Retina (tissue), 1 donor: ENCODE results near the gene PAPPA2.

Experiments
- DNase-seq: peaks from one replicate; pipeline ENCODE4 v3.0.0-alpha.2; 2016

Gene PAPPA2

DNA sequence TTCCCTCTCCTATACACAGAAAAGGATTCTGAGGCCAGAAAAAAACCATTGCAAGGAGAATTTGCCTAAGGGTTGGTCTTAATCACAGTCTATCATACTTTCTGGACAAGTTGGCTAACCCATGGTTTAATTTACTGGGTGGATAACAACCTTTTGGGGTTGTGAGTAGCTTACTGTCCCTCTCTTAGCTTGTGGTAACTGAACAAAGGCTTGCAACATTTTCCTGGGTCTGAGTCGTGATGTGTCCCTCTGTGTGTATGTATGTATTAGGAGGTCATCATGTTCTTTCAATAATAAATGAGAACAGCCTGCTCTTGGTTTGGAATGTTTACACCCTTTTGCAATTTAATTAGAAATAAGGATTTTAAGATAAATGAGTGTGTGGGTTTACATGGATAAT lies 36.7 kb downstream of the PAPPA2 start:
- peak; percentile 9 for DNase-seq

DNA sequence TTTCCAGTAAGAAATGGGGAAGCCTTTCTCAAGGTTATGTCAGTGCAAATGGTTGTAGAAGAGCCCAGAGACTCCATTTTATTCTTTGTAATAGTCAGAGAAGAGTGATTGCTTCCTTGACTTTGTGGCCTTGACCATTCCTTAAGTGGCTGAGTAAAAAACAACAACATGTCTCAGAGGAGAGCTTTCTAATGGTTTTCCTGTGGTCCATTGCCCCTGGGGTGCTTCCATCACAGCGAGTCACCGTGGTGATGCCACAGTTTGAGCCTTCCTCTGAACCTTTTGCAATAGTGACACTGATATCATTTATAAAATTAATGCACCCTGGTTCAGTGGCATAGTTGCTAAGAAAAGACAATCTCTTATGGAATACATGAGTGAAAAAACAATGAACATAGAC lies 38.6 kb downstream of the PAPPA2 start:
- DNase-seq: peak; percentile 19

DNA sequence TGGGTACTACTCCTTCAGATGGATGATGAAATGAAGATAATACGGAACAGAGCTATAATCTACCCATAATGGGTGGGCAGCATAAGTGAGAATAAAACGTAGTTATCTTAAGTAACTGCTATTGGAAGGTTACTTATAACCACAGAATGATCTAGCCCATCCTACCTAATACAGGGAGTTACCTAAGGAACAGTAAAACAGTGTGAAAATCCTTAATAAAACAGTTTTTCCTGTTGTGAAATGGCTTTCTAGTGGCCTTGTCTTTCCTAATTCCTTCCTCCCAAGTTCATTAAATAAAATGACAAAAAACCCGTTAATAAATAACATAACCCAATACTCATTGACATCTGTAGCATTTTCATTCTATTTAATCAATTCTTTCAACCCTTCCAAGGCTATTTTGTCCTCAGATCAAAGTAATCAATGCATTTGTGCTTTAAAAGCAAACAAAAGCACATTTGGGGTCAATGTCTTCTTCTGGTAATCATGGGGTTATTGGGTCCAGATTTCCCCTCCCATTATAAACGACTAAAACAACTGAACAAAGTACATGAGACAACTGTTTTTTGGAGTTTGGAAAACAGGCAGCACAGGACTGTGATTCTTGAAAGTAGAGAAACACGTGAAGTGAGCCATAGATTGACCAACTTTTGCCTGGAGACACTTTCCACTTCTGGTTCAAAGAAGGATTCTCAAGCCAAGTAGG lies 42.0 kb downstream of the PAPPA2 start:
- DNase-seq: no peak

DNA sequence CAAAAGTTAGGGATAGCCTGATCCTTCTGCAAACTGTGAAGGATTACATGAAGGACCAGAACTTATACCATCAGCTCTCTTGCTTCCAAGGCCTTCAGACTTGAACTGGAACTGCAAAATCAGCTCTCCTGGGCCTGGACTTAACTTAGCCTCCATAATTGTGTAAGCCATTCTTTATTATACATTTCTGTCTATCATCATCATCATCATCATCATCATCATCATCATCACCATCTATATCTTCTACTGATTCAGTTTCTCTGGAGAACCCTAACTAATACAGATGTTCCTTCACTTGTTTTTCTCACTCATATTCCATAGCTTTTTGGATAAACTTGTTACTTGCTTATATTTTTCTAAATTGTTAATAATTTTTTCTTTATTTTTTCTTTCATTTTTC lies 50.0 kb downstream of the PAPPA2 start:
- DNase-seq: no peak

DNA sequence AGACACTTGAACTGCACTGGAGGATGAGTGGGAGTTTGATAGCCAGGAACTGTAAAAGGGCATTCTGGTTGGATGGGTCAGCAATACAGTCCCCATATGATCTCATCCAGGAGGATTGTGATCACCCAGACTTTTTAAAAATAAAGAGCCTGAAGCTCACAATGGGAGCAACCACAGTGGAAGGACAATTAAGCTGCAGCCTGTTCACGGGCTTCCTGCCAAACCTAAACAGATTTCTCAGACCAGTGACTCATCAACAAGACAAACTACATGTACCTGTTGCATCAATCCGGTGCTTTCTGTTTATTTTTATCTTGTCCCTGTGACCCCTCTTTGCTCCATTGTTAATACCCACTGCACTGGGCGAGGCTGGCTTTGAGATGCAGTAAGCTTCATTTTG lies 52.3 kb downstream of the PAPPA2 start:
- DNase-seq: no peak

DNA sequence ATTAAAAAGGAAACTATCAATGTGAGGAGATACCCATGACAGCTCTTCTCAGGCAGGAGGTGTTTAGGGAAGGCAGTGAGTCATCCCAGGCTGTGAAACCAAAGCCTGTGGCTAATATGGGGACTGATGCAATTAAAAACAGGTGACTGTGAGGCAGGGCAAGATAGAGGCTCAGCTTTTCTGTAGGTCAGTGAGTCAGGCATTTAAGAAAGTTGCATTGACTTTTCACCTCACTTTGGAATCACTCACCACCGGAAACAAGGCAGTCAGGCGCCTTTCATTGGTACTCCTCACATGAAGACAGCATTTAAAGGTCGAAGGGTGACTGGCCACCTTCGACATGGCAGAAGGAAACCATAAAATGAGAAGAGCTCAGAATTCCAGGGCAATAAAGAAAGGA lies 54.5 kb downstream of the PAPPA2 start:
- no peak for DNase-seq

DNA sequence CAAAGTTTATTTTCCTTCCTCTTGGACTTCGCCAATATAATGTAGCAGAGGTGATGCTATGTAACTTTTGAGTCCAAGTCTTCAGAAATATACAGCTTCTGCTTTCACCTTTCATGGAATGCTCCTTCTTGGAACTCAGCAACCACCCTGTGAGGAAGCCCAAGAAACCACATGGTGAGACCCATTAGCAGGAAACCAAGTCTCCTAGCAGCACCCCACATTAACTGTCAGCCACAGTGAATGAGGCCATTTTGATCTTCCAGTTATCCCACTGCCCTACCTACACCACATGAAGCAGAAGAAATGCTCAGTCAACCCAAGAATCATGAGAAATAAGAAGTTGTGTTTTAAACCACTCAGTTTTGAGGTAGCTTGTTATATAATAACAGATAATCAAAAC lies 58.2 kb downstream of the PAPPA2 start:
- no peak for DNase-seq

DNA sequence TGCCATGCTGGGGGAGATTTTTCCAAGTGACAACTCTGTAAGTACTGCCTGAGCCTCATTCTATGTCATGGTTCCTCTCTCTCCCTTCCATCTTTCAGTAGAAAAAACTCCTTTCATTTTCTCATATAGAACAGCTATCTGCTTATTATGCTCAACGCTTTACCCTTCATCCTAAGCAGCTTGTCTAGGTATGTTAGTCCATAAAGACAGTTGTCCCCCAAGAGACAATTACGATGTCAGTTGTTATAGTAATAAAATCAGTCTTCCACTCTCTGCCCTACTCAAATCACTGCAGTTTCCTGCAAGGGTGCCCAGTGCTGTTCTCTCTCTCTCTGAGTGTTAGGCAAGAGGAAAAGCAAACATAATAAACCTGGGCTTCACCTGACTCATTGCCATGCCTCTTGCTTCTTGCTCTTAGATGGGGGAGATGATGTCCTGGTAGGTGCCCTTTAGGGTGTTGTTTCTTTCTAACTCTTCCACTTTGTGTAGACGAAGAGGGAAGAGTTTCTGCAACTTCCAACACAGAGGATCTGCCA lies 59.4 kb downstream of the PAPPA2 start:
- DNase-seq: no peak

DNA sequence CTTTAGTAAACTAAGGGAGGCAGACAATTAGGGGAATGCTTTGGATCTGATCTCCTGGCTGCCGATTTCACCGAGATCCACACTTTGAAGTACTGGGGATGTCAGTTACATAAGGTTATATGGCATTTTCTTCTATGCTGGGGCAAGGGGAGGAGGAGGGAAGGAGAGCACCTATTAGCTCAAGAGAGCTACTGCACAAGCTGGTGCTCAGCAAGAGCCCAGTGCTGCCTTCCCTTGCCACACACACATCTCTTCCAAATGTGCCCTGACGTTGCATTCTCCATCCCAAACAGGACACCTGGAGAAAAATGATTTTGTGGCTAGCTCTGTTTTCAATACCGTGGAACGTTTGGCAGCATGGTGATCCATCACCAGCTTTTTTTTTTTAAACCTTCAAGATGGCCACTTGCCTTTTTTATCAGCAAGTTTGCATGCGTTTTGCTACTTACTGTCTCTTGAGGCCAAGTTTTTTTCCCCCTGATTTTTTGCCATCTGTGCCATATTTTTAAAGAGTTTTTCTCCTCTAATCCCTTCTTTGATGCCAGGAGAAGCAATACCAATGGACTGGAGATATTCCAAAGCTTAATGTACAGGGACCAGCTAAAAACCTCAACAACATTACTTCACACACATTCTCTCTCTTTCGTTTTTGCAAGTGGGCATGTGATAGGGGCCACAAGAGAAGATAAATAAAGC lies 66.6 kb downstream of the PAPPA2 start:
- DNase-seq: no peak

DNA sequence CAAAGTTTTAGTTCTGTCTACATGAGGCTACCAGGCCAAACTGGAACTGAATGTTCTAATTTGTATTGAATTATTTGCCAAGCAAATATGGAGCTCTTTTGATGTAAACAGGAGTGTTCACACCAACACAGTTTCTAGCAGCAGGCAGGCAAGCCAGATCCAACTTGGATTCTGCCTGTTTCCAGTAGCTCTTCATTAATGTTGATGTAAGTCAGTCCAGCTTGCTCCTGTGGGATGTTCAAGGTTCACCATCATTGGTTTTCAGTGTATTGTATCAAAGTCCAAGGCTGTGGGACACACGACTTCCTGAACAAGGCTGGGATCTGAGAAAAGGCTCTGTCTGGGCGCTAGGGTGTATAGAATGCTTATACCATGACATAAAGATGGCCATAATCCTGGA lies 68.1 kb downstream of the PAPPA2 start:
- no peak for DNase-seq

DNA sequence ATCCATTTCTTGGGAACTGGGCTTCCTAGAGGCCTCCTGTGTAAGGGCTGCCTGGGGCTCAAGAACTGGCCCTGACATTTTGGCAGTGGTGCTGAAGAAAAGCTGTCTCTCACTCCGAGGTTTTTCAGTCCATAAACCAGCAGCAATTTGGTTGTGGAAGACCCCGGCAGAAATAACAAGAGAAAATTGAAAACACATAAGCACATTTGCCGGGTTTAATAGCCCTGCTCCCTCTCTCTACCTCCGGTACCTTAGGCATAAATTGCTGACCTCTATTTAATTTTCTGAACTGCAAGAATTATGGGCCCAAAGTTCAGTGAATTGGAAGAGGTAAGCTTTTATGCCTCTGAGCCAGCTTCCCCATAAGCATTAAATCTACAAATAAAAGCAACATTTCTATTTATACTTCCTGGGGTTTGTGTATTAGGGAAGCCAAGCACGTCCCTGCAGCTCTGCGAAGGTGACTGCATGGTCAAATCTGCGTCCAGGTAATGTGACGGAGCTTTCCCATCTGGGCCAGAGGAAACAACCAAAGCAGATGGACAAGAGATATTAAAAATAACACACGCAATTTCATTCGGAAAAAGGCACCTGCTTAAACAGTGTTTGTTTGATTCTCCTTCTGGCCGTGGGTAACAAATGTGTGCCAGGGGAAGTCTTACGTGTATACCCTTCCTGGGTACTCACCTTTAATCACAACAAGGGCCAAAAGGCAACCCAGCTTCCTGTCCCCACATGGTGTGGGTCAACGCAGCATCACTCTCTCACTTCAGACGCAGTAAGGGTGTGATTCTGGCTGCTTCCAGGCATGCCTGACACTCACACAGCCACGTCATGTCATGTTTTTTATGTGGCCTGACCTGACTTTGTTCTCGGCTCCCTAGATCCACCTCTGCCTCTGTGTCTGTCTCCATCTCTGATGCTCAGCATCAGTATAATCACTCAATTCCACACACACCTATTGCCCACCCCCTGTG lies 69.2 kb downstream of the PAPPA2 start:
- DNase-seq: no peak

DNA sequence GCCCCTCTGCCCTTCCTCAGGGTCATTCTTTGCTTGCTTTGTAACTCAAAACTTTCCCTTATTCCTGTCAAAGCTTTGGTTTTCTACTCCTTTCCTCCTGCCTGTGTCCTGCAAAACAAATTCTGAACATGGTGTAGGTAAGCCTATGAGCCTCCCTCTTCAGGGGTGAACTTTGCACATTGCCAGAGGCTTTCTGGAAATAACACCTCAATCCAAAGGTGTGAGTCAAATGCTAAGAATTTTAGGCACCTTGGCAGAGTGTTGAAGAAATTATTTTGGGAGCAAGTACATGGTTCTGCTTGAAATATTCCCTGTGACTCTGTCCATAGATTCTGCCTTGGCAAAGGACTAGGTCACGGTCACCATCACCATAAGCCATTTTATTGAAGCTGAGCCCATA lies 70.0 kb downstream of the PAPPA2 start:
- no peak for DNase-seq

DNA sequence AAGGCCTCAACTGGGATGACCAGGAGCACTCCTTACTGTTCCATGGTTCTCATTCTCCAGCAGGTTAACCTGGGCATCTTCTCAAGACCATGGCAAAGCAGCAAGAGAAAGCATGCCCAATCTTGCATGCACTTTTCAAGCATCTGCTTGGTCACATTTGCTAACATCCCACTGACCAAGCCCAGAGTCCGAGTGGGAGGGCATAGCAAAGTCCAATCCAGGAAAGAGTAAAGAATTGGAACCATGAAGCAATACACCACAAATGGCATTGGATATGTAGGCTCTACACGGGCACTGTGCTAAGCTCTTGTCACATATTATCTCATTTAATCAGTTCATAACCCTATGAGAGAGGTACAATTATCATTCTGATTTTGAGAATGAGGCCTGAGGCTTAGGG lies 73.6 kb downstream of the PAPPA2 start:
- no peak for DNase-seq

DNA sequence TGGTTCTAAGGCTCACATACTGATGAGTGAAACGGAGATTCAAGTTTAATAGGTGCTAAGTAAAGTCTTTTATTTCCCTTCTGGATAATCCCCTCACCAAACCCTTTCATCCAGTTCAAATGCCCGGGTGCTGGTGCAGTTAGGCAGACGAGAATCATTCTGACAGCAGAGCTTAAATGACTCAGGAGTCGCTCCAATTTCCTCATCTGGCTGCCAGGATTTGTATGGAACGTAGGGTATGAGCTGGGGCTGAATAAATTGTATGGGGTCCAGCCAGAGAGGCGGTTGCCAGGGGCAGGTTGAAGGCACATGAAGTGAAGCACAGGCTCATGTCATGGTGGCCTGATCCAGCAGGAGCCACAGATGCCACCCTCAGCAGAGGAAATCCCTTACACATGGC lies 76.0 kb downstream of the PAPPA2 start:
- no peak for DNase-seq

DNA sequence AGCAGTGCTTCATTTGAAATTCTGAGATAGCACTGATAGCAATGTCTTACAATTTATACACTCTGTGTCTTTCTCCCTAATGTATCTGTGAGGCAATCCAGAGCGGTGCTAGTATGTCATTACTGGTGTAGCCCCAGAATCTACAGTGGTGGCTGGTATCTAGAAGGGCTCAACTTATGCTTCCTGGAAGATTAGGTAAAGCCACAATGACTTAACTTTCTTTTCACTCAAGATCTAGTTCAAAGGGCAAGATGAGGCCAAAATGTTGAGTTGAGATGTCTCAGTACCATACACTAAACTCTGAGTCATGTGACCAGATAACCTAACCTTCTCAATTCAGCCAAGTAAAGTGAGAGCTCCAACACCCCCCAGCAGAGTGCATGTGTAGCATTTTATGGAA lies 77.5 kb downstream of the PAPPA2 start:
- DNase-seq: no peak

DNA sequence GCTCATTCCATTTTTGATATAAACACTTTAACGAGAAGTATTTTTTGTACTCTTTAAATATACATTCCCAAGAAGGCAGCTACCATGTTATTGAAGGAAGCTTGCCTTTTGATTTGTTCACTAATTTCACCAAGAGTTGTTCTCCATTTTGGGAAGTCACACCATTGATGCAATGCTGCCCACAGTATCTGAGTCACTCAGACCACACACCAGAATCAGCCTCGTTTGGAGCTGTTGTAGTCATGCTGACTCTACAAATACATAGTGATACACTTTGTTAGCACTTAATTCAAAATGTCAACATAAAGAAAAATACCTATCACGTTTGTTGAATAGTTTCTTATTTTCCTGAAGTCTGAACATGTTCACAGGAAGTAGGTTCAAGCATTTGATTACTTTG lies 78.7 kb downstream of the PAPPA2 start:
- no peak for DNase-seq

DNA sequence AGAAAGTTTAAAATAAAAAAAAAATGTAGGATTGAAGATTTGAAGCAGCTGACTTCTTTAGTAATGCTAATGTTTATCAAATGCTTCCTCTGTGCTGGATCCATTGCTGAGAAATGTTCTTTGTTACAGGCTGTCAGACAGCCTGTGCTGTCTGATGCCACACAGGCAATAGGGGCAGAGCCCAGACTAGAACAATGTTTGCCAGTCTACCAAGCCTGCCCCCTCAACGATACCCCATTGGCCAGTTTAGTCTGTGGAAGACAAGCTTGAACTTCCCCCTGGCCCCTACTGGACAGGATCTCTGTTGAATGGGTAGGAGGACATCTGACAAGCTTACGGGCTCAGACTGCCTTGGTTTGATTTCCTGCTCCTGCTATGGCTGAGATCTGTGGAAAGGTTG lies 79.4 kb downstream of the PAPPA2 start:
- DNase-seq: no peak

DNA sequence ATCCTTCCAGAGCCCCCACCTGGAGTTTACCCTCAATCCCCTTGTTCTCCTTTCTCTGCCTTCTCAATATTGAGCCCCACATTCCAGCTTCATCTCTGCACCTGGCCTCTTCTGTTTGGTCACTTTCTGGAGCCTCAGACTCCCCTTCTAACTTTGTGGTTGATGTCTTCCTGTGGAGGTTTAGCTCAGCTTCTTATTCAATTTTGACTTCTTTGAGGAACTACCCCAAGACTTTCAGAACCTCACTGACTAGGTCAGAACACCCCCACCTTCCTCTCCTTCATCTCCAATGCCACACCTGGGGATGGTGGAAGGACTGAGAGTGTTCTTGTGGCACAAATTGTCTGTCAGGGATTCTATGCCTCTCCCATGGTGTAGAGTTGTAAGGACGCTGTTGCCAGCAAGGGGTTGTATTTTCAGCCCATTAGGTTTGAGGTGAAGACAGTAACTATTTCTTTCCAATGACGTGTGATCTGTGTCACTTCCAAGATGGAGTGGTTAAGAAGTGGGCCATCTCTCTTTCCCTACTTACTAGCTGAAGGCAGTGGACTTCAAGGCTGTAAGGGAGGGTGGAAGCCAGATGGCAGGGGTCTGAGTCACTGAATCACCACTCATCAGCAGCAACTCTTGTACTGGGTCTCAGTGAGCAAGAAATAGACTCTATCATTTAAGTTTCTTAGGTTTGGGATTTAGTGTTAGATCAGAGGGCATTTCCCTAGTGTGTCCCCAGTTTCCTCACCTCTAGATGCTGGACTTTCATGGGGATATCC lies 80.6 kb downstream of the PAPPA2 start:
- DNase-seq: no peak

DNA sequence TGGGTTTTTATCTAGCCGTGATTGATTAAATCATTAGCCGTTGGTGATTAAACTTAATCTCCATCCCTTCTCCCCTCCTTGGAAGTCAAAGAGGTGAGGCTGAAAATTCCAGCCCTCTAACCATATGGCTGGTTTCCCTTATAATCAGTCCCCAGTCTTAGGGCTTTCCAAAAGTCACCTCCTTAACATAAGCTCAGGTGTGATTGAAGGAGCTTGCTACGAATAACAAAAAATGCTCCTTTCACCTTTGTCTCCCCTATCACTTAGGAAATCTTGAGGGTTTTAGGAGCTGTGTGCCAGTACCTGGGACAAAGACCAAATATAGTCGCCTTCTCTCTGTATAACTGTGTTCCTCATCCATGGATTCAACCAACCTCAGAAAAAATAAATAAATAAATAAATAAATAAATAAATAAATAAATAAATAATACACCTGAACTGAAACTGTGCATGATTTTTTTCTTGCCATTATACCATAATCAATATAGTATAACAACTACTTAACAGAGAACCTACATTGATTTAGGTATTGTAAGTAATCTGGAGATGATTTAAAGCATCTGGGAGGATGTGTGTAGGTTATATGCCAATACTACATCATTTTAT lies 82.2 kb downstream of the PAPPA2 start:
- no peak for DNase-seq

DNA sequence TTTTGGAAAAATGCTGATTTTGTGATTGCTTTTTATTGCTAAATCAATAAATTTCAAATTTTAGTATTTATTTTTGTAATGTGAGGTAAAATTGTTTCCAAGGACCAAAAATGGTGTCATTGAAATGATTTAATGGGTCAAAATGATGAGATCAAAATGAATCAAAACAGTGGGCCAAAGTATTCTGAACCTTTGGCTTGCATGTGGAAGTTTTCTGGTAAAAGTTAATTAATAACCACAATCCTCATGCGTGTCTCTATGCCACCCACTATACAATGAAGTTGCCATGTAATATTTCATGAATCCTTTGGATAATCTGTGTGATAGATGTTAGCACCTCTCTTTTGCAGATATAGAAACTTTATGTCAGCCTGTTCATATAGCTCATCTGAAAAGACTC lies 83.8 kb downstream of the PAPPA2 start:
- no peak for DNase-seq

DNA sequence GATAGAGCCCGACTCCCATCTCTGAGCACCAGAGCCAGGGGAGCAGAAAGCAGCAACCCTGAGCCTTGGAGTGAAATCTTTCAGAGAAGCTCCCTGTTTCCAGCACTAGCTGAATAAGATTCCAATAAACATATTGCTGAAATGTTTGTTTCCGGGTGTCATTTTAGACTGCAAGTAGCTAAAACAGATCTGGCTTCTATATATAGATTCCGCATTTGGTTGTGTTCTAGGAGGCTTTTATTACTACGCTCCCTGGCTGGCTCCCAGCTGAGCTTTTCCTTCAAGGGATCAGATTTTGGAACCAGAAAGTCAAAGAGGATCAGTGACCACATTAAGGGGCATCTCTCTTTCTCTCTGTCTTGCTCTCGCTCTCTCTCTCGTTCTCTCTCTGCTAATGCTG lies 88.2 kb downstream of the PAPPA2 start:
- DNase-seq: no peak
